Measurements from ENCODE around the gene NLE1.
A peak's percentile ranks its signal among the peaks of the same experiment; 100 is the strongest.

Gene NLE1

DNA sequence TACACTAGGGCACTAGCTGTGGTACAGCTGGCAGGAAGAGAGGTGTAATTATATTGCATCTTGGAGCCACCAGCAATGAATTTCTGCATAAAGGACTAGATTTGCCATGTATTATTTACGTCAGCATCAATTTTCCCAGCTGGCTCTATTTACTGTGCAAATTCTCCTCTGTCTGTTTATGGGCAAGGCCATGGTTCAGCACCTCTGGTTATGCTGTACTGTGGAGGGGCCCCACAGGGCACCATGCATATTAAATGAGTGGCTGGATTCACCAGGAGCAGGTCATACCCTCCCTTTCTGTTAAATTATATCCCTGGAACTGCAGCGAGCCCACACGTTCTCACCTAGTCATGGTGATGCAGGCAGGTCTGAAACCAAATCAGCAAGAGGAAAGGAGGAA lies 42.2 kb downstream of the NLE1 start:
- H3K4me1 ChIP-seq (ENCODE audit: control insufficient read depth in 2 of 2, insufficient read depth in 1 of 2, low read depth in 1 of 2, low read length in 2 of 2) = no peaks in the 10 kb centered on the region
- no peak overlapping the region for H3K18ac ChIP-seq (ENCODE audit: low read length)
- no peak overlapping the region for H3K14ac ChIP-seq (ENCODE audit: low read length)
- no peaks in the 10 kb centered on the region for H3K79me1 ChIP-seq (ENCODE audit: low read depth, low read length)
- H3K9ac ChIP-seq (ENCODE audit: low read depth, low read length, poor library complexity) = no peak overlapping the region
- no CpG with 5 or more reads among the region's 3 CpGs for WGBS, 2 donors (ENCODE audit: extremely low coverage in 2 of 2, insufficient read length in 2 of 2, insufficient replicate concordance in 1 of 2)
- H2AFZ ChIP-seq (ENCODE audit: low read length) = no peak overlapping the region
- H3K27ac ChIP-seq (replicated peaks; ENCODE audit: low read length) = no peak overlapping the region
- H4K91ac ChIP-seq (ENCODE audit: low read depth, low read length, poor library complexity) = no peak overlapping the region
- no peak overlapping the region for H2BK12ac ChIP-seq (ENCODE audit: low read length)
- no peak for DNase-seq (ENCODE audit: low spot score)
- no peak overlapping the region for H2BK15ac ChIP-seq (ENCODE audit: low read length)
- no peak overlapping the region for H4K8ac ChIP-seq (ENCODE audit: low read depth, low read length)
- no peak overlapping the region for H3K4me3 ChIP-seq (ENCODE audit: low read length in 2 of 2)
- H3K4me2 ChIP-seq (ENCODE audit: insufficient read depth, low read length, poor library complexity, severe bottlenecking) = no peak overlapping the region
- no peak overlapping the region for H2BK5ac ChIP-seq (ENCODE audit: low read length)
- peaks cover 24 to 66% of the 10 kb centered on the region in 2 donors for H3K36me3 ChIP-seq (replicated peaks in 1 of 2; ENCODE audit: control insufficient read depth in 2 of 2, insufficient read depth in 2 of 2, low read length in 2 of 2)
- H3K27me3 ChIP-seq (ENCODE audit: control insufficient read depth in 3 of 3, insufficient read depth in 3 of 3, low read depth in 1 of 3, low read length in 3 of 3) = no peaks in the 10 kb centered on the region
- no peak overlapping the region for H3K23ac ChIP-seq (ENCODE audit: low read depth, low read length, poor library complexity)
- no peak overlapping the region for H2AK5ac ChIP-seq (ENCODE audit: low read depth, low read length)
- H2BK120ac ChIP-seq (ENCODE audit: low read depth, low read length) = no peak overlapping the region
- H3K9me3 ChIP-seq (replicated peaks in 1 of 2; ENCODE audit: control insufficient read depth in 2 of 2, insufficient read depth in 1 of 2, low read depth in 1 of 2, low read length in 2 of 2) = peaks cover 0 to 2% of the 10 kb centered on the region in 2 donors
- no peak overlapping the region for H3K4ac ChIP-seq (ENCODE audit: low read length)

DNA sequence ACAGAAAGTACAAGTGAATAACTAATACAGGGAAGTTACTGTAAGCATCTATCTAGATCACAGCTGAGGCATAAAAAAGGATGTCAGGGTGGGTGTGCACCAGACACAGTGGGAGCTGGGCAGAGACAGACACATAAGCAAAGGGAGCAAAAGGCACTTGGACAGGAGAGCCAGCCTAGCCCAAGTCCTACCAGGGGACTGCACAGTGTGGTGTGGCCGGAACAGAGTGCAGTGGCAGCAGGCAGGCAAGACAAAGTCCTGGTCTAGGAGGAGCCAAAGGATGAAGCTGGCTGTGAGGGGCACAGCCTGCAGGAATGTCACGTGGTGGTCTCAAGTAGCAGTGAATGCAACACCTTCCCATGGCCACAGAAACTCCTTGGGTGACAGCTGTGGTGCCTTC lies 44.3 kb downstream of the NLE1 start:
- no peak overlapping the region for H2AFZ ChIP-seq (ENCODE audit: low read length)
- no peak overlapping the region for H3K4me3 ChIP-seq (ENCODE audit: low read length in 2 of 2)
- peaks cover 19 to 48% of the 10 kb centered on the region in 2 donors for H3K36me3 ChIP-seq (replicated peaks in 1 of 2; ENCODE audit: control insufficient read depth in 2 of 2, insufficient read depth in 2 of 2, low read length in 2 of 2)
- H3K4ac ChIP-seq (ENCODE audit: low read length) = no peak overlapping the region
- no peak overlapping the region for H3K23ac ChIP-seq (ENCODE audit: low read depth, low read length, poor library complexity)
- no peak overlapping the region for H3K27ac ChIP-seq (replicated peaks; ENCODE audit: low read length)
- no CpG with 5 or more reads among the region's 2 CpGs for whole genome bisulfite sequencing, 2 donors (ENCODE audit: extremely low coverage in 2 of 2, insufficient read length in 2 of 2, insufficient replicate concordance in 1 of 2)
- no peaks in the 10 kb centered on the region for H3K4me1 ChIP-seq (ENCODE audit: control insufficient read depth in 2 of 2, insufficient read depth in 1 of 2, low read depth in 1 of 2, low read length in 2 of 2)
- H2BK15ac ChIP-seq (ENCODE audit: low read length) = no peak overlapping the region
- H3K18ac ChIP-seq (ENCODE audit: low read length) = peak overlapping the region; percentile 35
- no peak overlapping the region for H4K91ac ChIP-seq (ENCODE audit: low read depth, low read length, poor library complexity)
- H3K14ac ChIP-seq (ENCODE audit: low read length) = no peak overlapping the region
- H2BK12ac ChIP-seq (ENCODE audit: low read length) = no peak overlapping the region
- H3K79me1 ChIP-seq (ENCODE audit: low read depth, low read length) = no peaks in the 10 kb centered on the region
- no peak overlapping the region for H2AK5ac ChIP-seq (ENCODE audit: low read depth, low read length)
- no peak for DNase-seq (ENCODE audit: low spot score)
- no peaks in the 10 kb centered on the region for H3K27me3 ChIP-seq (ENCODE audit: control insufficient read depth in 3 of 3, insufficient read depth in 3 of 3, low read depth in 1 of 3, low read length in 3 of 3)
- H3K9ac ChIP-seq (ENCODE audit: low read depth, low read length, poor library complexity) = peak overlapping the region; percentile 12
- no peak overlapping the region for H2BK5ac ChIP-seq (ENCODE audit: low read length)
- H2BK120ac ChIP-seq (ENCODE audit: low read depth, low read length) = no peak overlapping the region
- H4K8ac ChIP-seq (ENCODE audit: low read depth, low read length) = no peak overlapping the region
- H3K4me2 ChIP-seq (ENCODE audit: insufficient read depth, low read length, poor library complexity, severe bottlenecking) = no peak overlapping the region
- H3K9me3 ChIP-seq (replicated peaks in 1 of 2; ENCODE audit: control insufficient read depth in 2 of 2, insufficient read depth in 1 of 2, low read depth in 1 of 2, low read length in 2 of 2) = peaks cover 0 to 2% of the 10 kb centered on the region in 2 donors

DNA sequence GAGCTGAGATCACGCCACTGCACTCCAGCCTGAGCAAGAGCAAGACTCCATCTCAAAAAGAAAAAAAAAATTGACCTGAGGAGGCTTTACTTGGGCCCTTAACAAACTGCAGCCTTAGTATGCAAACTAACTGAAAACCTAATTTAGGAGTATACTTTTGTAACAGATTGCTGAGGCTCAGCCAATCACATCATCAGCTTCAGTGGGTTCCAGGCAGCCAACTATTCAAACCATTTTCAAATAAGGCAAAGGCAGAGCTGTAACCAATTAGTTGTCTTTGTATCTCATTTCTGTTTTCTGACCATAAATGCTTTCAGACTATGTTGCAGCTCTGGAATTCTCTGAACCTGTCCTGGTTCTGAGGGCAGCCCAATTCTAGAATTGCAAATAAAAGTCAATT lies 46.4 kb downstream of the NLE1 start:
- Histone ChIP-seq H4K91ac (ENCODE audit: low read depth, low read length, poor library complexity) (no peak overlapping the region), H3K23ac (ENCODE audit: low read depth, low read length, poor library complexity) (no peak overlapping the region), H3K79me1 (ENCODE audit: low read depth, low read length) (no peaks in the 10 kb centered on the region), H3K14ac (ENCODE audit: low read length) (no peak overlapping the region), H3K4me1 (ENCODE audit: control insufficient read depth in 2 of 2, insufficient read depth in 1 of 2, low read depth in 1 of 2, low read length in 2 of 2) (no peaks in the 10 kb centered on the region), H2BK120ac (ENCODE audit: low read depth, low read length) (no peak overlapping the region), H2AK5ac (ENCODE audit: low read depth, low read length) (no peak overlapping the region), H3K9me3 (replicated peaks in 1 of 2; ENCODE audit: control insufficient read depth in 2 of 2, insufficient read depth in 1 of 2, low read depth in 1 of 2, low read length in 2 of 2) (peaks cover 0 to 2% of the 10 kb centered on the region in 2 donors), H3K27ac (replicated peaks; ENCODE audit: low read length) (no peak overlapping the region), H3K4me3 (ENCODE audit: low read length in 2 of 2) (no peak overlapping the region), H3K9ac (ENCODE audit: low read depth, low read length, poor library complexity) (no peak overlapping the region), H3K4ac (ENCODE audit: low read length) (no peak overlapping the region), H3K36me3 (replicated peaks in 1 of 2; ENCODE audit: control insufficient read depth in 2 of 2, insufficient read depth in 2 of 2, low read length in 2 of 2) (peaks cover 15 to 28% of the 10 kb centered on the region in 2 donors), H2AFZ (ENCODE audit: low read length) (no peak overlapping the region), H2BK15ac (ENCODE audit: low read length) (no peak overlapping the region), H3K4me2 (ENCODE audit: insufficient read depth, low read length, poor library complexity, severe bottlenecking) (no peak overlapping the region), H2BK12ac (ENCODE audit: low read length) (no peak overlapping the region), H3K18ac (ENCODE audit: low read length) (no peak overlapping the region), H4K8ac (ENCODE audit: low read depth, low read length) (no peak overlapping the region), H3K27me3 (ENCODE audit: control insufficient read depth in 3 of 3, insufficient read depth in 3 of 3, low read depth in 1 of 3, low read length in 3 of 3) (no peaks in the 10 kb centered on the region), H2BK5ac (ENCODE audit: low read length) (no peak overlapping the region)
- no peak for DNase-seq (ENCODE audit: low spot score)
- no CpG with 5 or more reads among the region's 1 CpG for WGBS, 2 donors (ENCODE audit: extremely low coverage in 2 of 2, insufficient read length in 2 of 2, insufficient replicate concordance in 1 of 2)

DNA sequence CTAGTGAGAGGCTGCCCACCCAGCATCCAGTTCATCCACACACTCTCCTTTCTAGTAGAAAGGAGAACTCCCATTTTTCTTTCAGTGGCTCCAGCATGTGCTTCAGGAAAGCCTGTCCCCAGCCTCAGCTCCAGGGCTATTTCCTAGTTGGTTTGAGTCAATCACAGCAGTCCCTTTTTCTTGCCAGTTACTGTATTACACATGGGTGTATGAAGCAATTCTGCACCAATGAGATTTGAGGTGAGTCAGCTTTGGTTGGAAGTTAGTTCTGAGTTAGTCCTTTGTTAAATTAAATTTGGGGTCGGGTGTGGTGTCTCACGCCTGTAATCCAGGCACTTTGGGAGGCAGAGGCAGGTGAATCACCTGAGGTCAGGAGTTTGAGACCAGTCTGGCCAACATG lies 47.2 kb downstream of the NLE1 start:
- WGBS, 2 donors (ENCODE audit: extremely low coverage in 2 of 2, insufficient read length in 2 of 2, insufficient replicate concordance in 1 of 2) = no CpG with 5 or more reads among the region's 2 CpGs

More for the DNA sequence above, 47.2 kb downstream of the NLE1 start:
- Histone ChIP-seq H2BK15ac (ENCODE audit: low read length) (no peak overlapping the region), H3K4me3 (ENCODE audit: low read length in 2 of 2) (no peak overlapping the region), H3K27ac (replicated peaks; ENCODE audit: low read length) (no peak overlapping the region), H3K27me3 (ENCODE audit: control insufficient read depth in 3 of 3, insufficient read depth in 3 of 3, low read depth in 1 of 3, low read length in 3 of 3) (no peaks in the 10 kb centered on the region), H2BK12ac (ENCODE audit: low read length) (no peak overlapping the region), H3K36me3 (replicated peaks in 1 of 2; ENCODE audit: control insufficient read depth in 2 of 2, insufficient read depth in 2 of 2, low read length in 2 of 2) (peaks cover 12 to 19% of the 10 kb centered on the region in 2 donors), H2AK5ac (ENCODE audit: low read depth, low read length) (no peak overlapping the region), H3K4me1 (ENCODE audit: control insufficient read depth in 2 of 2, insufficient read depth in 1 of 2, low read depth in 1 of 2, low read length in 2 of 2) (no peaks in the 10 kb centered on the region), H3K4ac (ENCODE audit: low read length) (no peak overlapping the region), H3K14ac (ENCODE audit: low read length) (no peak overlapping the region), H4K91ac (ENCODE audit: low read depth, low read length, poor library complexity) (no peak overlapping the region), H3K79me1 (ENCODE audit: low read depth, low read length) (no peaks in the 10 kb centered on the region), H2BK5ac (ENCODE audit: low read length) (no peak overlapping the region), H2BK120ac (ENCODE audit: low read depth, low read length) (no peak overlapping the region), H3K4me2 (ENCODE audit: insufficient read depth, low read length, poor library complexity, severe bottlenecking) (no peak overlapping the region), H3K9me3 (replicated peaks in 1 of 2; ENCODE audit: control insufficient read depth in 2 of 2, insufficient read depth in 1 of 2, low read depth in 1 of 2, low read length in 2 of 2) (peaks cover 0 to 2% of the 10 kb centered on the region in 2 donors), H3K9ac (ENCODE audit: low read depth, low read length, poor library complexity) (no peak overlapping the region), H4K8ac (ENCODE audit: low read depth, low read length) (no peak overlapping the region), H3K23ac (ENCODE audit: low read depth, low read length, poor library complexity) (no peak overlapping the region), H3K18ac (ENCODE audit: low read length) (no peak overlapping the region), H2AFZ (ENCODE audit: low read length) (no peak overlapping the region)
- no peak for DNase-seq (ENCODE audit: low spot score)

Data from neuronal stem cell (in vitro differentiated cells).